GM21723 (cell line): Measurements from ENCODE around the gene TBC1D22A.

ENCODE experiments used
- ATAC-seq: cut with Tn5 transposase; IDR thresholded peaks from one replicate; pipeline ENCODE4 v1.9.1; 2021; ENCODE audit warnings: mild to moderate bottlenecking, moderate library complexity; ENCODE audit not compliant: unreplicated experiment

TBC1D22A gene

GRCh38 chr22:46852771-46853170 is 90.3 kb downstream of the TBC1D22A start:
- ATAC-seq: no peak

- ATAC-seq: no peak
Observed at GRCh38 chr22:46853191-46853590, 90.7 kb downstream of the TBC1D22A start.

GRCh38 chr22:46854125-46854870 is 91.8 kb downstream of the TBC1D22A start:
- ATAC-seq: no peak

- ATAC-seq: no peak
Observed at GRCh38 chr22:46855681-46856080, 93.2 kb downstream of the TBC1D22A start.

GRCh38 chr22:46856661-46857060 is 94.2 kb downstream of the TBC1D22A start:
- ATAC-seq: no peak

GRCh38 chr22:46857142-46857884 is 94.9 kb downstream of the TBC1D22A start:
- ATAC-seq: no peak

- ATAC-seq: no peak
Observed at GRCh38 chr22:46857885-46858143, 95.4 kb downstream of the TBC1D22A start.

- ATAC-seq: no peak
Observed at GRCh38 chr22:46858181-46858771, 95.8 kb downstream of the TBC1D22A start.

GRCh38 chr22:46860562-46860961 is 98.1 kb downstream of the TBC1D22A start:
- ATAC-seq: no peak

GRCh38 chr22:46861468-46862367 is 99.3 kb downstream of the TBC1D22A start:
- ATAC-seq: no peak

GRCh38 chr22:46862418-46863324 is 100.2 kb downstream of the TBC1D22A start:
- ATAC-seq: no peak

GRCh38 chr22:46863794-46864193 is 101.3 kb downstream of the TBC1D22A start:
- no peak for ATAC-seq

GRCh38 chr22:46864314-46865051 is 102.0 kb downstream of the TBC1D22A start:
- no peak for ATAC-seq

- no peak for ATAC-seq
Observed at GRCh38 chr22:46865052-46865434, 102.6 kb downstream of the TBC1D22A start.

GRCh38 chr22:46865642-46866041 is 103.2 kb downstream of the TBC1D22A start:
- no peak for ATAC-seq

- ATAC-seq: no peak
Observed at GRCh38 chr22:46866591-46866990, 104.1 kb downstream of the TBC1D22A start.

GRCh38 chr22:46867106-46867505 is 104.7 kb downstream of the TBC1D22A start:
- ATAC-seq: no peak

- no peak for ATAC-seq
Observed at GRCh38 chr22:46869329-46869728, 106.9 kb downstream of the TBC1D22A start.

- ATAC-seq: no peak
Observed at GRCh38 chr22:46869831-46870441, 107.5 kb downstream of the TBC1D22A start.
